Measurements from ENCODE around the gene APC2.

DNA sequence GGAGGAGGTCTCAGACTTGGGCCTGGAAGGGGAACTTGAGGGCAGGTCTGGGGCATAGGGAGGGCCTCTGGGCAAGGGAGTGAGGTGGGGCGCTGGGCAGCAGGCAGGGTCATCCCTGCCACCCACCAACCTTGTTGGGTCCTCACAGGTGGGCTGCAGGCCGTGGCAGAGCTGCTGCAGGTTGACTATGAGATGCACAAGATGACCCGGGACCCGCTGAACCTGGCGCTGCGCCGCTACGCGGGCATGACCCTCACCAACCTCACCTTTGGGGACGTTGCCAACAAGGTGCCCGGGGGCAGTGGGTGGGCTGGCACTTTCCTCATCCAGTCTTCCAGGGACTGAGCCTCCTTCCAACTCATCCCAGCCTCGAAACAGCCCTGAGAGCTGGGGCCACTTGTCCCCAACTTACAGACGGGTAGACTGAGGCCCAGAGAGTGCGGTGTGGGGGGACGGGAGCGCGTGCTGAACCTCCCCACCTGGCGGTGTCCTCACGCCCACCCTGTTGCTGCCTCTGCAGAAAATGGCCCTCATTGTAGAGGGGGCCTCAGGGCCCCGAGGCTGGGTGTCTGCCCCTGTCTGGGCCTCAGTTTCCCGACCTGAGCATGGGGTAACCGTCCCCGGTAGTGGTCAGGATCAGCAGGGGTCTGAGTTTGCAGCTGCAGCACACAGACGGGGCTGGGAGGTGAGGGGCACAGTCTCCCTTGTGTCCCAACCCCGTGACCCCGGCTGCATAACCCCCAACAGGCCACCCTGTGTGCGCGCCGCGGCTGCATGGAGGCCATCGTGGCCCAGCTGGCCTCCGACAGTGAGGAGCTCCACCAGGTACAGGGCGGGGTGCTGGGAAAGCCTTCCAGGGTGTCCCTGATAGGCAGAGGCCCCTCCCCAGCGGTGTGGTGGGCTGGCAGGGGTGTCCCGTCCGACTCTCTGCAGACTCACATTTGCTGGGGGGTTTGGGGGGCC lies 10.4 kb downstream of the APC2 start:
- TF ChIP-seq, protein P1, sequence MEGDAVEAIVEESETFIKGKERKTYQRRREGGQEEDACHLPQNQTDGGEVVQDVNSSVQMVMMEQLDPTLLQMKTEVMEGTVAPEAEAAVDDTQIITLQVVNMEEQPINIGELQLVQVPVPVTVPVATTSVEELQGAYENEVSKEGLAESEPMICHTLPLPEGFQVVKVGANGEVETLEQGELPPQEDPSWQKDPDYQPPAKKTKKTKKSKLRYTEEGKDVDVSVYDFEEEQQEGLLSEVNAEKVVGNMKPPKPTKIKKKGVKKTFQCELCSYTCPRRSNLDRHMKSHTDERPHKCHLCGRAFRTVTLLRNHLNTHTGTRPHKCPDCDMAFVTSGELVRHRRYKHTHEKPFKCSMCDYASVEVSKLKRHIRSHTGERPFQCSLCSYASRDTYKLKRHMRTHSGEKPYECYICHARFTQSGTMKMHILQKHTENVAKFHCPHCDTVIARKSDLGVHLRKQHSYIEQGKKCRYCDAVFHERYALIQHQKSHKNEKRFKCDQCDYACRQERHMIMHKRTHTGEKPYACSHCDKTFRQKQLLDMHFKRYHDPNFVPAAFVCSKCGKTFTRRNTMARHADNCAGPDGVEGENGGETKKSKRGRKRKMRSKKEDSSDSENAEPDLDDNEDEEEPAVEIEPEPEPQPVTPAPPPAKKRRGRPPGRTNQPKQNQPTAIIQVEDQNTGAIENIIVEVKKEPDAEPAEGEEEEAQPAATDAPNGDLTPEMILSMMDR (IDR thresholded peaks at IDR 0.05), result no peak
- TF ChIP-seq EP300 (IDR thresholded peaks at IDR 0.05) (no peak), POLR2A (IDR thresholded peaks at IDR 0.05) (no peak)

All from ovary (tissue), 3 donors.